ENCODE measurements around the gene BLZF1.
"Not testable (repeated sequence)": the region's sequence is repeated elsewhere in the genome, so short reads cannot be mapped to it uniquely, and the experiment has no call there.

The BLZF1 gene, protein sequence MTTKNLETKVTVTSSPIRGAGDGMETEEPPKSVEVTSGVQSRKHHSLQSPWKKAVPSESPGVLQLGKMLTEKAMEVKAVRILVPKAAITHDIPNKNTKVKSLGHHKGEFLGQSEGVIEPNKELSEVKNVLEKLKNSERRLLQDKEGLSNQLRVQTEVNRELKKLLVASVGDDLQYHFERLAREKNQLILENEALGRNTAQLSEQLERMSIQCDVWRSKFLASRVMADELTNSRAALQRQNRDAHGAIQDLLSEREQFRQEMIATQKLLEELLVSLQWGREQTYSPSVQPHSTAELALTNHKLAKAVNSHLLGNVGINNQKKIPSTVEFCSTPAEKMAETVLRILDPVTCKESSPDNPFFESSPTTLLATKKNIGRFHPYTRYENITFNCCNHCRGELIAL

DNA sequence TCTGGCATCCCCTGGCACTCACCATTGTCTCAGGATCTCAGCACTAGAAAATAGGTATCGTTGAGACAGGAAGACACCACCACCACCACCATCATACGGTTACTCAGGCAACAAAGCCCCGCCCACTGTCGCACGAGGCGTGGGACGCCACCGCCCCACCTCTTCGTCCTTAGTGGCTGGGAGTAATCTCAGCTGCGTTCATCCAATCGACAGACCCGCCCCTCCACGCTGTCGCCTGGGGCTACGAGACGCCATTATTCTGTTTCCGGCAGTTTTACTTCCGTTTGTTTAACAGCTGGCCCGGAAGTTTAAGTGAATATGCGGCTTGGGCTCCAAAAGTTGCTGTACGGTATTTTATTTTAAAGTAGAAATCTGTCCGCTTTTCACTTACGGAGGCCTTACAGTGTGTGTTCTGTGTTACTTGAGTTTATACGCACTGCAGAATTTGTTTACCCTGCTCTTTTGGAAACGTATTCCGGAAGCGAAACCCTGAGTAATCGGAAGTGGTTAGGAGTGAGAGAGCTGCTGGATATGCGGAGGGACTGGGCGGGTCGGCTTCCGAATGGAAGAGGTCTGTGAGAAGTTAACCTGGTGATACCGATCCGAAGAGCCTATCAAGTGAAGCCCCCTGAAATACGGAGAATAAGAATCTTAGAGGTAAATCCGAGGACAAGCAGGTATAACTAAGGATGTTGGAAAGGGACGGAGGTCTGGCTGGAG, at the start of gene BLZF1, which contains the start of gene NME7:
BLZF1 (plus strand) TSS at position 510 of the 720 bp plus-strand sequence. CDS start 1,328 bp downstream, outside the sequence.
NME7 (minus strand) TSS at position 112 of the 720 bp plus-strand sequence; CDS start at position 25, 87 bp downstream.
- peak; percentile 97 for DNase-seq

DNA sequence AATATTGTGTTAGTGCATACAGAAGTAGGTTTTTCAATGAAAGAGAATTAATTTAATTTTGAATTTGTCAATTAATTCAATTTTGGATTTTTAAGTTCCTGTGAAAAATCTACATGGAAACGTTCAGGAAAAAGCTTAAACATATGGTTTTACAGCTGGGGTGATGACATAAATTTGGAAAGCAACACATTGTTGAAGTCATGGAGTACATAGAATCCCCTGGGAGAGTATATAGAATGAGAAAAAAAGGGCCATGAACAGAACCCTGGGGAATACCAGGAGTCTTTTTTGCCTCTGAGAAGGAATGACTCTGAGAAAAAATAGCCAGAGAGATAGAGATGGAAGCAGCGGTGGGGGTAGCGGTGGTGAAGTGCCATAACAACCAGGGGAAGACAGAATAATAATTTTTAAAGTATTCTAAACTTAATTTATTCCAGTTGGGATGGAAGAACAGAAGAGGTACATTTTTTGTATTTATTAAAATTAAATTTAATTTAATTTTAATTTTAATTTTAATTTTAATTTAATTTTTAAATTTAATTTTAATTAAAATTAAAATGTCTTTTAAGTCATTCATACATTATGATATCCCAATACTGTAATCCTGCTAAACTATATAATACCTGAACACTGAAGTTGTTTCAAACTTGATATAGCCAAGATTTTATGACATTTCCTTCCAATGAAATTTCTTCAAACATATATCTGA, 49.3 kb upstream of the BLZF1 start:
- no peak for DNase-seq

GRCh38 chr1:169321539-169321938, 46.5 kb upstream of the BLZF1 start:
- DNase-seq, result no peak

DNA sequence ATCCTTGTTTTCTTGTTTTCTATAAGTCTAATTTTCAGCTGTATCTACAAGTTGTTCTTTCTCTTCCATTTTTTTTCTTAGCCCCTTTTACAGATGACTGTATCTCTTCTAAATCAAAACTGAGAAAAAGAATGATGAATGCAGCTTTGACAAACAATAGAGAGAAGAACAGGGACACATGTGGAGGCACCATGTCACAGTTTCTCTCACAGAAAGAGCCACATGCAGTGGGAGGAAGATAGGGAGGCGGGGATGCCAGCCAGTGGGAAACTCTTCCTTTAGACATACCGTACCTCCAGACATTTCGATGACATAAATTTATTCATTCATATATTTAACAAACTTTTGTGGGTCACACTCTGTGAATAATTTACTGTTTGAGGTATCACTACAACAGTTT, 45.9 kb upstream of the BLZF1 start:
- DNase-seq, result no peak

GRCh38 chr1:169325117-169325516, 42.9 kb upstream of the BLZF1 start:
- no peak for DNase-seq

DNA sequence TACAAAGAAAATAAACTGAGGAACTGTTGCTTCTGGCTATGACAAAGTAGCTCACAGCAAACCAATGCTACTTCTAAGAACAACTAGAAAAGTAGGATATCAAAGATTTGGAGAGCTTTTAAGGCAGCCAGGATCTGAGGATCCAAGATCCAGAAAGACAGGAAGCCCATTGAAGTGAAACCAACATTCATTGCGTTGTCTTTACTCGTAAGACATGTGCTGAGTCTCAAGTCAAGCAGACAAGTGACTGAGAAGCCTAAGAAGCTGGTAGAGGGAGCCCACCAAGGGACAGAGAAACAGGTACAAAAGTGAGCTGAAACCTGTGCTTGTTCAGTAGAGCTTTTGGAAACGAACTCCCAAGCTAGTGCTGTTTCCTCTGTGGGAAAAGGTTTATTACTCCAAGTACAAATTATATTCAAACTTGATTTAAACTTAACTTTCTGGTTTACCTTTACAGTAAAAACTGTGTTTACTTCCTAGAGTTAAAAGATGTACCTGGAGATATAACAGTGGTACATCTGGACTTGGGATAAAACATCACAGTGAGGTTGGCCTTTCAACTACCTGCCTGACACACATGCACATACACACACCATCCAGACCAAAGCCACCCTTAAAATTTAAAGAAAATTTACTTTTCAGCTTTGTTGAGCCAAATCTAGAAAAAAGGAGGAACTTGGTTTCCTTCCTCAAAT, 41.6 kb upstream of the BLZF1 start:
- no peak for DNase-seq

DNA sequence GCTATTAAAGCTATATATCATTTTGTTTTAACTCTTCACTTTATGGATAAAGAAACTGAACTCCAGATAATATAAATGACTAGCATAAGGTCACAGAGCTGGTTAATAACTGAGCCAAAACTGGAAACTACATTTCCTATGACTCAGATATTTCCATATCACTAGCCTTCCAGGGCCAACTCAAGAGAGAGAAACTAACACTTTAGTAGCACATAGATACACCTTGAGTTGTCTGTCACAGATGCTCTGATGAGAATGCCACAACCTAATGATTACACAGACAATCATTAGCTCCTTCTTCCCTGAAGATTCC, 41.1 kb upstream of the BLZF1 start:
- DNase-seq, result no peak

- no peak for DNase-seq
These were observed 40.1 kb upstream of the BLZF1 start for GRCh38 chr1:169327875-169328274.

GRCh38 chr1:169329383-169329782, 38.6 kb upstream of the BLZF1 start:
- DNase-seq, result no peak

- DNase-seq, result no peak
These were observed 37.1 kb upstream of the BLZF1 start for GRCh38 chr1:169330927-169331326.

GRCh38 chr1:169334727-169335126, 33.3 kb upstream of the BLZF1 start:
- DNase-seq, result not testable (repeated sequence)

DNA sequence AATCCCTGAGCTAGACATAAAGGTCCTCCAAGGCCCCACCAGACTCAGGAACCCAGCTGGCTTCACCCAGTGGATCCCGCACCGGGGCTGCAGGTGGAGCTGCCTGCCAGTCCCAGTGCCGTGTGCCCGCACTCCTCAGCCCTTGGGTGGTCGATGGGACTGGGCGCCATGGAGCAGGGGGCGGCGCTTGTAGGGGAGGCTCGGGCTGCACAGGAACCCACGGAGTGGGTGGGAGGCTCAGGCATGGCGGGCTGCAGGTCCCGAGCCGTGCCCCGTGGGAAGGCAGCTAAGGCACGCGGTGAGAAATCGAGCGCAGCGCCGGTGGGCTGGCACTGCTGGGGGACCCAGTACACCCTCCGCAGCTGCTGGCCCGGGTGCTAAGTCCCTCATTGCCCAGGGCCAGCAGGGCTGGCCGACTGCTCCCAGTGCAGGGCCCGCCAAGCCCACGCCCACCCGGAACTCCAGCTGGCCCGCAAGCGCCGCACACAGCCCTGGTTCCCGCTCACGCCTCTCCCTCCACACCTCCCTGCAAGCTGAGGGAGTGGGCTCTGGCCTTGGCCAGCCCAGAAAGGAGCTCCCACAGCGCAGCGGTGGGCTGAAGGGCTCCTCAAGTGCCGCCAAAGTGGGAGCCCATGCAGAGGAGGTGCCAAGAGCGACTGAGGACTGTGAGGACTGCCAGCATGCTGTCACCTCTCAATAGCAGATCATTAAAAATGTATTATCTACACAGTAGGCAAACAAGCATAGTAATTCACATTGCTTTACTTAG, 30.9 kb upstream of the BLZF1 start:
- DNase-seq, result not testable (repeated sequence)

- no peak for DNase-seq
These were observed 29.4 kb upstream of the BLZF1 start for GRCh38 chr1:169338617-169339016.

- no peak for DNase-seq
These were observed 28.2 kb upstream of the BLZF1 start for GRCh38 chr1:169339773-169340172.

GRCh38 chr1:169340882-169341281, 27.1 kb upstream of the BLZF1 start:
- DNase-seq, result no peak

DNA sequence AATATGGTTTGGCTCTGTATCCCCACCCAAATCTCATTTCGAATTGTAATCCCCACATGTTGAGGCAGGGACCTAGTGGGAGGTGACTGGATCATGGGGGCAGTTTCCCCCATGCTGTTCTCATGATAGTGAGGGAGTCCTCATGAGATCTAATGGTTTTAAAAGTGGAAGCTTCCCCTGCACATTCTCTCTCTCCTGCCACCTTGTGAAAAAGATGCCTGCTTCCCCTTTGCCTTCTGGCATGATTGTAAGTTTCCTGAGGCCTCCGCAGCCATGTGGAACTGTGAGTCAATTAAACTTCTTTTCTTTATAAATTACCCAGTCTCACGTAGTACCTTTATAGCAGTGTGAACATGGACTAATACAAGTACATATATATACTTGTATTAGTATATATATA, 25.9 kb upstream of the BLZF1 start:
- not testable (repeated sequence) for DNase-seq

- DNase-seq, result no peak
These were observed 22.5 kb upstream of the BLZF1 start for GRCh38 chr1:169345511-169345910.

GRCh38 chr1:169346036-169346589, 21.9 kb upstream of the BLZF1 start:
- no peak for DNase-seq

DNA sequence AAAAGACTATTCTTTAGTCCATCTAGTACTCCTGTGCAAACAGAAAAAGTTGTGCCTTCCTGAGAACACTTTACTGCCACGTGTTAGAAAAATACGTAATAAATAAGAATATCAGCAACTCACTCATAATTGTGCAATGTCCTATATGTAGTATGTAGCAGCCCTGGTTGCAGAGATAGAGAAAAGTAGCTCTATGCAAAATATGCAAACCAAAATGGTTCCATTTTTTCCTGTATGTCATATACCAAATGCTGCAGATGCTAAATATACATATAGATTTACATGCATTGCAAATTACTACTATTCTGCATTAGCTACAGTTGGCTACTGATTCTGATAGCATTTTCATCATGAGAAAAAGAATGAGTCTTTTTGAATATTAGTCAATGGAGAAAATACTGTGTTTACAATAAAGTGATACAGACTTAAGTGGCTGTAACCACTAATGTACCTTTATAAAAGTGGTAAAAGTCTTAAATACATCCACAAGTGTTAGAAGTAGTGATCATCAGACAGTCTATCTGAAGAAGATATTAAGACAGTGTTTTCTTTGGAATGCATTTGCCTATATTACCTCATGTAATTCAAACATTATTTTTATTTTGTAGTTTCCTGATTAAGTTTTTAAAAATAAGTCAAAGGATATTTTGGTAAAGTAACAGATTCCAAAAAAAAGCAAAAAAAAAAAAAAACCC, 20.2 kb upstream of the BLZF1 start:
- DNase-seq, result no peak

DNA sequence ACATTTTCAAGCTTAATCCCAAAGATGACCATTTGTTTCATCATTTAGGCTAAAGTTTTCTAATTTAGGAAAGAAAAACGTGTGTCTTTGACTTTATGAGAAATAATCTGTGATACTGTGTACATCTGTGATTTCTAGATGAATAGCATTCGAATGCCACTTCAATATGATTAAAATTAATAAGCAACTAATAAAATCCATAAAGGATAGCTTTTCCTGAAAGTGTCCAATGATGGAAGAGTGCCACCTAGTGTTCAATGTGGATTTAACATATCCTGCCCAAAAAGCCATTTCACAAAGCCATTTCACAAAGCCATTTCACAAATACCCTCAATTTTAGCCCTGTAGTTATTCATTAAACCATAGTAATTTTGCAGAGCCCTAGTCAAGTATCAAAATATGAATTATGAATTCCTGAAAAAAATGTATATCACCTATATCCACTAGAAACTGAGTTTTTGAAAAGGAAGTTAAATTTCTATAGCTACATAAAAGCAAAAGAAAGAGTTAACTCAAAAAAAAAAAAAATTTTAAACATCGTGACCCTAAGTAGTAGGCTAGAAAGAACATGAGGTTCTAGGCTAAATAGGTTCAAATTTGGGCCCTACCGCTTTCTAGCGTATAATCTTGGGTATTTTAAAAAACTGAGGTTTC, 19.5 kb upstream of the BLZF1 start:
- no peak for DNase-seq

DNA sequence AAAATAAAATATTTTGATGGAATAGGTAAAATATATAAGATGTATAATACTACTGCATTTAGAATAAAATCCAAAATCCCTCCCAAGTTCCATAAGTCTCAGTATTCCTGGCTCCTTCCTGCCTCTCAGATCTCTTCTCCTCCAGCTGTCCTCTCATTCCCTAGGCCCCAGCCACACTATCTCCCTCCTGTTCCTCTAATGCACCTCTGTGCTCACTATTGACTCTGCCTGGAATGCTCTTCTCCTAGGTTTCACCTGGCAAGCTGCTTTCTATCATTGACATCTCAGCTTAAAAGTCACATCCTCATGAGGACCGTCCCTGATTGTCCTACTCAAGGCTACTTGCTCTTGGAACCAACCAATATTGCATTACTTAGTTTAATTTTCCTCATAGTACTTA, 7.6 kb upstream of the BLZF1 start:
- DNase-seq, result no peak

Data from stimulated activated naive CD4-positive, alpha-beta T cell treated with Interleukin-2 at 50 U/mL for 16 hours (primary cell).